Measurements from ENCODE around the gene CCDC6. TPM values are rescaled to one million over a fixed set of nuclear protein-coding genes. Genes with fewer than 3 reads are reported as not detected.
A peak's percentile ranks its signal among the peaks of the same experiment; 100 is the strongest.
"Not testable (repeated sequence)": the region's sequence is repeated elsewhere in the genome, so short reads cannot be mapped to it uniquely, and the experiment has no call there.

The CCDC6 gene
- total RNA-seq: 100 to 1,000 TPM in 1 of 6 donors, 10 to 100 TPM in 5; 42.5 to 118 (median 51.5) TPM

DNA sequence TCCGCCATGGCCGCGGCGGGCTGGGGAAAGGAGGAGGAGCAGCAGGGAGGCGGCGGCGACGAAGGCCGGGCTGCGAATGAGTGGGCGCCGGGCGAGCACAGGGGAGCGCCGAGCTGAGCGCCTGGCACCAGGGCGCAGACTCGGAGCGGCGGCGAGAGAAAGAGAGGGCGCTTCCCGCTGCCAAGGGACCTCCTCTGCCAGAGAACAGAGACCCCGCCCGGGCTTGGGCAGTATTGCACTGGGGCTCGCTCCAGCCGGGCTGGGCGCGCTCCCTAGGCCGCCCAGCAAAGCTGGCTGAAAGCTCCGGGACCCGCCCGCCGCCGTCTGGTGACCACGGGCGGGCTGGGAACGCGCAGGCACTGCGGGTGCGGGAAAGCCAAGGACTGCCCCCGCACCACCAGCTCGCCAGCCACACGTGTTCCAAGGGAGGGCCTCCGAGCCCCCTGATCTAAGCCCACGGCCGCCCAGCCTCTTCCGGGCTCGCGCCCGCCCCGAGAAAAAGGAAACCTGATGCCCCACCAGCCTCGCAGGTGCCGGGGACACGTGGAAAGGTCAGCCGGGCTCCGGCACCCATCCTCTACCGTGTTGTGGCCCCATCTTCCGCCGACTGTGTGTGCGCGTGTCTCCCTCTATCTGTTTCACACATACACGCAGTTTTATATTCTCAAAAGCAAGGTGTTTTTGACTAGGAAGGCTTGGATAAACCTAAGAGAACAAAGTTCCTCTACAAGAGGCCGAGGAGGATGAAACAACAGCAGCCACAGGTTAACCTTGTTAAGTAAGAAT lies at the start of gene CCDC6:
Gene CCDC6, minus strand, starts transcription at position 140 of the 786 bp plus-strand sequence. Its CDS starts 132 bp downstream, at position 8.
- H3K4me1 ChIP-seq: peaks cover 29 to 42% (median 33%) of the 10 kb centered on the region in 4 donors
- WGBS, 2 donors: 0 to 2% methylated on average over 4 to 62 of the region's 64 CpGs

DNA sequence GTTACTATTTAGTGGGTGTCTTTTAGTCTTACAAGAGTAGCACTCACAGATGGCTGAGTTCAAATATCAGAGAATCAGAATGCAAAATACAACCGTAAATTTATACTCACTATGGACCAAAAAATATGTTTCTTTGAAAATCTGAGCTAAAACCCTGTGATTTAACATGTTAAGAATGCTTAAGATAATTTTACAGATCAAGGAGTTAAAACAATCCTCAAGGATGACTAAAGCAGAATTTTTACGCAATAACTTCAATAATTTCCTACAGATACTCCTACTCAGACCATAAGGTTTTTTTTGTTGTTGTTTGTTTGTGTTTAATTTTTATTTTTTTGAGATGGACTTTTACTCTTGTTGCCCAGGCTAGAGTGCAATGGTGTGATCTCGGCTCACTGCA lies 47.9 kb upstream of the CCDC6 start:
- Histone ChIP-seq H3K36me3 (no peaks in the 10 kb centered on the region), H3K9me3 (no peaks in the 10 kb centered on the region), H3K4me3 (no peak overlapping the region), H3K4me1 (no peaks in the 10 kb centered on the region), H3K27ac (no peak overlapping the region), H3K27me3 (no peaks in the 10 kb centered on the region)
- ATAC-seq (ENCODE audit: low FRiP score in 2 of 2) (no peak), DNase-seq (no peak)
- TF ChIP-seq, protein P1, sequence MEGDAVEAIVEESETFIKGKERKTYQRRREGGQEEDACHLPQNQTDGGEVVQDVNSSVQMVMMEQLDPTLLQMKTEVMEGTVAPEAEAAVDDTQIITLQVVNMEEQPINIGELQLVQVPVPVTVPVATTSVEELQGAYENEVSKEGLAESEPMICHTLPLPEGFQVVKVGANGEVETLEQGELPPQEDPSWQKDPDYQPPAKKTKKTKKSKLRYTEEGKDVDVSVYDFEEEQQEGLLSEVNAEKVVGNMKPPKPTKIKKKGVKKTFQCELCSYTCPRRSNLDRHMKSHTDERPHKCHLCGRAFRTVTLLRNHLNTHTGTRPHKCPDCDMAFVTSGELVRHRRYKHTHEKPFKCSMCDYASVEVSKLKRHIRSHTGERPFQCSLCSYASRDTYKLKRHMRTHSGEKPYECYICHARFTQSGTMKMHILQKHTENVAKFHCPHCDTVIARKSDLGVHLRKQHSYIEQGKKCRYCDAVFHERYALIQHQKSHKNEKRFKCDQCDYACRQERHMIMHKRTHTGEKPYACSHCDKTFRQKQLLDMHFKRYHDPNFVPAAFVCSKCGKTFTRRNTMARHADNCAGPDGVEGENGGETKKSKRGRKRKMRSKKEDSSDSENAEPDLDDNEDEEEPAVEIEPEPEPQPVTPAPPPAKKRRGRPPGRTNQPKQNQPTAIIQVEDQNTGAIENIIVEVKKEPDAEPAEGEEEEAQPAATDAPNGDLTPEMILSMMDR (IDR thresholded peaks at IDR 0.05): no peak
- TF ChIP-seq POLR2A (IDR thresholded peaks at IDR 0.05): no peak
- TF ChIP-seq EP300 (IDR thresholded peaks at IDR 0.05): no peak
- TF ChIP-seq POLR2AphosphoS5 (IDR thresholded peaks at IDR 0.05): no peak
- WGBS, 2 donors: 93% methylated on average over 3 of the region's 3 CpGs

More for the DNA sequence above, at the start of gene CCDC6:
- peak within 1 kb of the TSS; percentile 89 to 95 (median 90) for H3K27ac ChIP-seq
- H3K36me3 ChIP-seq: no peaks in the 10 kb centered on the region
- peak within 1 kb of the TSS; percentile 70 to 97 (median 82) for H3K4me3 ChIP-seq
- TF ChIP-seq, protein P1 (IDR thresholded peaks at IDR 0.05): peak; percentile 85 to 98 (median 96)
- TF ChIP-seq POLR2A (IDR thresholded peaks at IDR 0.05) (peak; percentile 37 to 97 (median 84)), EP300 (IDR thresholded peaks at IDR 0.05) (no peak), POLR2AphosphoS5 (IDR thresholded peaks at IDR 0.05) (peak; percentile 79 to 97)
- H3K9me3 ChIP-seq: no peaks in the 10 kb centered on the region
- DNase-seq (peak; percentile 95 to 97), ATAC-seq (ENCODE audit: low FRiP score in 2 of 2) (peak; percentile 96 to 98)
- H3K27me3 ChIP-seq: no peaks in the 10 kb centered on the region

DNA sequence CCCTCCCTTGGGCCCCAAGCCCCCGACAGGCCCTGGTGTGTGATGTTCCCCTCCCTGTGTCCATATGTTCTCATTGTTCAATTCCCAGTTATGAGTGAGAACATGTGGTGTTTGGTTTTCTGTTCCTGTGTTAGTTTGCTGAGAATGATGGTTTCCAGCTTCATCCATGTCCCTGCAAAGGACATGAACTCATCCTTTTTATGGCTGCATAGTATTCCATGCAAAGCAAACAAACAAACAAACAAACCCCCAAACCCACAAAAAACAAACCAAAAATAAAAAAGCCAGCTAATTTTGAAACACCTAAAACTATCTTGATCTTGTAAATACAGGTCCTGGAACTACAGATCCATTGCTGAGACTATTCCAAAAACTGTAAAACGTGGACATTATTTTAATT lies 47.4 kb upstream of the CCDC6 start:
- 82 to 88% methylated on average over 2 of the region's 2 CpGs for WGBS, 2 donors

DNA sequence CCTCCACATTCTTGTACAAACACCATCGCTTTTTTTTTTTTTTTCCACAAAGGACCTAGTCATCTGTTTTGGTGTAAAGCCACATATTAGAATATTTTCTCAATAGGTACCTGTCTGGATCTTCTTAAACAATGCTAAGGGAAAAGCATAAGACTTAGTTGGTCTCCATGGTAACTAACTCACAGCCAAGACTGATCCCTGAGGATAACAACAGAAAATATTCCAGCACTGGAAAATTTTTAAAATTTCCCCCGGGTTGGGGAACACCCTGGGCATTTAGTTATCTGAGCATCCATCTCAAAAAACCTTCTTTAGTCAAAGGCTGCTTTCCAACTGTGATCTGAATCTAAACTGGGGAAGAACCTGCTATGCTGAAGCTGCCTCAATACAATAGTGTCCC lies 43.7 kb upstream of the CCDC6 start:
- no peaks in the 10 kb centered on the region for H3K36me3 ChIP-seq
- H3K9me3 ChIP-seq: no peaks in the 10 kb centered on the region
- ATAC-seq (ENCODE audit: low FRiP score in 2 of 2): no peak
- H3K4me3 ChIP-seq: no peak overlapping the region
- H3K27ac ChIP-seq: no peak overlapping the region
- no peak for TF ChIP-seq EP300 (IDR thresholded peaks at IDR 0.05)
- no peak for TF ChIP-seq POLR2A (IDR thresholded peaks at IDR 0.05)
- TF ChIP-seq POLR2AphosphoS5 (IDR thresholded peaks at IDR 0.05): no peak
- TF ChIP-seq, protein P1 (IDR thresholded peaks at IDR 0.05): no peak
- H3K27me3 ChIP-seq: no peaks in the 10 kb centered on the region
- no peak for DNase-seq
- 62 to 85% methylated on average over 2 of the region's 2 CpGs for WGBS, 2 donors
- no peaks in the 10 kb centered on the region for H3K4me1 ChIP-seq

More for the DNA sequence above, 47.4 kb upstream of the CCDC6 start:
- not testable (repeated sequence) for H3K27me3 ChIP-seq; H3K9me3 ChIP-seq; H3K36me3 ChIP-seq; H3K4me3 ChIP-seq; DNase-seq; H3K4me1 ChIP-seq; H3K27ac ChIP-seq; ATAC-seq (ENCODE audit: low FRiP score in 2 of 2)

DNA sequence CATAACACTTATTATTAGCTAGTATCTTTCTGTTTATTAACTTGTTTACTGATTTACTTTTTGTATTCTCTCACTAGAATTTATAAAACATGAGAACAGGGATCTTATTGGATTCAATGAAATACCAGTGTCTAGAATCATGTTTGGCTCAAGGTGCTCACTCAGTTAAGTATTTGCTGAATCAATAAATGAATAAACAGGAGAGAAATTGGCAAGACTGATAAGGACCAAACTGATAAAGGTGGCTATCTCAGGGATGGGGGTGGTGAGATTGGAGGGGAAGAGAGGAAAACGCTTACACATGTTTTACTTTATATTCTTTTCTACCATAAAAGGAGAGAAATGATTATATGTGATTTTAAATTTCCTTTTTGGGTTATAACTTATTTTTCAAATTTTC lies 43.3 kb upstream of the CCDC6 start:
- DNase-seq (no peak), ATAC-seq (ENCODE audit: low FRiP score in 2 of 2) (no peak)
- Histone ChIP-seq H3K27me3 (no peaks in the 10 kb centered on the region), H3K36me3 (no peaks in the 10 kb centered on the region), H3K4me3 (no peak overlapping the region), H3K9me3 (no peaks in the 10 kb centered on the region), H3K4me1 (no peaks in the 10 kb centered on the region), H3K27ac (no peak overlapping the region)
- TF ChIP-seq, protein P1 (IDR thresholded peaks at IDR 0.05): no peak
- TF ChIP-seq POLR2AphosphoS5 (IDR thresholded peaks at IDR 0.05) (no peak), POLR2A (IDR thresholded peaks at IDR 0.05) (no peak), EP300 (IDR thresholded peaks at IDR 0.05) (no peak)
- WGBS, 2 donors: 76 to 86% methylated on average over 1 of the region's 1 CpG
